Measurements from ENCODE around the gene NIT1. TPM values are rescaled to one million over a fixed set of nuclear protein-coding genes. Genes with fewer than 3 reads are reported as not detected.

The NIT1 gene
- total and polyA plus RNA-seq, 2 of the 13 experiments (the other 11 are each of a cell fraction or from before 2014, with no cell fraction given): 22.7 to 31.0 TPM

DNA sequence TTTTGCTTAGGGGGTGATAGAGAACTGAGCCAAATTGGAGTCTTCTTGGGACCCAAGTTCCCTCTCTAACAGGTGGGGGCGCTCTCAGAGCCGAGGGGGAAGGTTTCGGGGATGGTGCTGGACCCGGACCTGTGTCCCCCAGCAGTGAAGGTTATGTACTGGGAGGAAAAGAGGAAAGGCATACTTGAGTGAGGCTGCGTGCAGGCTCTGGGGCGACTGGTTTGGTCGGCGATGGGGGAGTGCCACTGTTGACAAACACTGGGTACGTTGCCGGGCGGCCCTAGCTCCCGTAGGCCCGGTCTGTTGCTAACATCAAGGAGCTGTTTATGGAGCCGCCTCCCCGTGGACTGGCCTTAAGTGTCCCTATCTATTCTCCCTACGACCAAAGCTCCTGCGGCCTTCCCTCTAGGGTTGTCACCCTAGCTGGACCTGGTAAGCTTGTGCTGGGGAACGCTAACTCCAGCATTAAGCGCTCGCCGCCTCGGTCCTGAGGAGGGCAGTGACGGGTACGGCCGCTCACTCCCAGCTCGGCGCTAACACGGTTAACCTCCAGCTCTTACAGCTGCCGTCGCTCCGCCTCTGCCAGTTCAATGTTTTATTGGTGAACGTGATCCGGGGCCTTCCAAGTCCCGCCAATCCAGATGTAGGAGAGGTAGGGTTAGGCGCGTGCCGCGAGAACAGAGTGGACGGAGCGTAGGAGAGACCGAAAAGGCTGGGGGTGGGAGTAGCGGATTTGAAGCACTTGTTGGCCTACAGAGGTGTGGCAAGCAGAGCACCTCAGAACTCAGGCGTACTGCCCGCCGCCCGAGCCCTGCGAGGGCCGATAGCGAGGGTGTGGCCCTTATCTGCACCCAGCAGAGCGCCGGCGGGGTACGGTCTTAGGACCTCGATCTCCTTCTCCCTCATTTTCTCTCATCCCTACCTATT, 48.1 kb downstream of the NIT1 start, which contains the start of gene PPOX (continued):
- TF ChIP-seq PHF21A (CRISPR knock-in tag; IDR thresholded peaks at IDR 0.05) (peak; percentile 85), ZNF530 (CRISPR knock-in tag; IDR thresholded peaks at IDR 0.05; ENCODE audit: low read depth) (no peak), KDM2A (CRISPR knock-in tag; IDR thresholded peaks at IDR 0.05; ENCODE audit: borderline replicate concordance, low read depth) (peak; percentile 92), ELF4 (CRISPR knock-in tag; IDR thresholded peaks at IDR 0.05; ENCODE audit: borderline replicate concordance) (no peak), SIN3B (IDR thresholded peaks at IDR 0.05; ENCODE audit: low read length) (no peak), HDAC1 (CRISPR knock-in tag; IDR thresholded peaks at IDR 0.05) (peak; percentile 64), SOX5 (CRISPR knock-in tag; IDR thresholded peaks at IDR 0.05; ENCODE audit: borderline replicate concordance) (no peak; the same call in 1 of the 2 replicates), ZNF235 (CRISPR knock-in tag; IDR thresholded peaks at IDR 0.05; ENCODE audit: borderline replicate concordance) (no peak), FIP1L1 (IDR thresholded peaks at IDR 0.05; ENCODE audit: borderline replicate concordance, insufficient read depth, low read depth, low read length) (no peak), RFX1 (IDR thresholded peaks at IDR 0.05) (peak; percentile 44; the same call in 1 of the 2 replicates), CBX5 (CRISPR knock-in tag; IDR thresholded peaks at IDR 0.05; ENCODE audit: borderline replicate concordance) (no peak), HES4 (CRISPR knock-in tag; IDR thresholded peaks at IDR 0.05; ENCODE audit: borderline replicate concordance) (0 out of 2 replicates have a peak, but pooled peaks have one; percentile 12)
- TF ChIP-seq, protein P1, sequence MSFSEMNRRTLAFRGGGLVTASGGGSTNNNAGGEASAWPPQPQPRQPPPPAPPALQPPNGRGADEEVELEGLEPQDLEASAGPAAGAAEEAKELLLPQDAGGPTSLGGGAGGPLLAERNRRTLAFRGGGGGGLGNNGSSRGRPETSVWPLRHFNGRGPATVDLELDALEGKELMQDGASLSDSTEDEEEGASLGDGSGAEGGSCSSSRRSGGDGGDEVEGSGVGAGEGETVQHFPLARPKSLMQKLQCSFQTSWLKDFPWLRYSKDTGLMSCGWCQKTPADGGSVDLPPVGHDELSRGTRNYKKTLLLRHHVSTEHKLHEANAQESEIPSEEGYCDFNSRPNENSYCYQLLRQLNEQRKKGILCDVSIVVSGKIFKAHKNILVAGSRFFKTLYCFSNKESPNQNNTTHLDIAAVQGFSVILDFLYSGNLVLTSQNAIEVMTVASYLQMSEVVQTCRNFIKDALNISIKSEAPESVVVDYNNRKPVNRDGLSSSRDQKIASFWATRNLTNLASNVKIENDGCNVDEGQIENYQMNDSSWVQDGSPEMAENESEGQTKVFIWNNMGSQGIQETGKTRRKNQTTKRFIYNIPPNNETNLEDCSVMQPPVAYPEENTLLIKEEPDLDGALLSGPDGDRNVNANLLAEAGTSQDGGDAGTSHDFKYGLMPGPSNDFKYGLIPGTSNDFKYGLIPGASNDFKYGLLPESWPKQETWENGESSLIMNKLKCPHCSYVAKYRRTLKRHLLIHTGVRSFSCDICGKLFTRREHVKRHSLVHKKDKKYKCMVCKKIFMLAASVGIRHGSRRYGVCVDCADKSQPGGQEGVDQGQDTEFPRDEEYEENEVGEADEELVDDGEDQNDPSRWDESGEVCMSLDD (CRISPR knock-in tag; IDR thresholded peaks at IDR 0.05; ENCODE audit: borderline replicate concordance): no peak
- TF ChIP-seq, protein P2, sequence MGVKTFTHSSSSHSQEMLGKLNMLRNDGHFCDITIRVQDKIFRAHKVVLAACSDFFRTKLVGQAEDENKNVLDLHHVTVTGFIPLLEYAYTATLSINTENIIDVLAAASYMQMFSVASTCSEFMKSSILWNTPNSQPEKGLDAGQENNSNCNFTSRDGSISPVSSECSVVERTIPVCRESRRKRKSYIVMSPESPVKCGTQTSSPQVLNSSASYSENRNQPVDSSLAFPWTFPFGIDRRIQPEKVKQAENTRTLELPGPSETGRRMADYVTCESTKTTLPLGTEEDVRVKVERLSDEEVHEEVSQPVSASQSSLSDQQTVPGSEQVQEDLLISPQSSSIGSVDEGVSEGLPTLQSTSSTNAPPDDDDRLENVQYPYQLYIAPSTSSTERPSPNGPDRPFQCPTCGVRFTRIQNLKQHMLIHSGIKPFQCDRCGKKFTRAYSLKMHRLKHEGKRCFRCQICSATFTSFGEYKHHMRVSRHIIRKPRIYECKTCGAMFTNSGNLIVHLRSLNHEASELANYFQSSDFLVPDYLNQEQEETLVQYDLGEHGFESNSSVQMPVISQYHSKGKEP (CRISPR knock-in tag; IDR thresholded peaks at IDR 0.05): no peak
- TF ChIP-seq, protein P3, sequence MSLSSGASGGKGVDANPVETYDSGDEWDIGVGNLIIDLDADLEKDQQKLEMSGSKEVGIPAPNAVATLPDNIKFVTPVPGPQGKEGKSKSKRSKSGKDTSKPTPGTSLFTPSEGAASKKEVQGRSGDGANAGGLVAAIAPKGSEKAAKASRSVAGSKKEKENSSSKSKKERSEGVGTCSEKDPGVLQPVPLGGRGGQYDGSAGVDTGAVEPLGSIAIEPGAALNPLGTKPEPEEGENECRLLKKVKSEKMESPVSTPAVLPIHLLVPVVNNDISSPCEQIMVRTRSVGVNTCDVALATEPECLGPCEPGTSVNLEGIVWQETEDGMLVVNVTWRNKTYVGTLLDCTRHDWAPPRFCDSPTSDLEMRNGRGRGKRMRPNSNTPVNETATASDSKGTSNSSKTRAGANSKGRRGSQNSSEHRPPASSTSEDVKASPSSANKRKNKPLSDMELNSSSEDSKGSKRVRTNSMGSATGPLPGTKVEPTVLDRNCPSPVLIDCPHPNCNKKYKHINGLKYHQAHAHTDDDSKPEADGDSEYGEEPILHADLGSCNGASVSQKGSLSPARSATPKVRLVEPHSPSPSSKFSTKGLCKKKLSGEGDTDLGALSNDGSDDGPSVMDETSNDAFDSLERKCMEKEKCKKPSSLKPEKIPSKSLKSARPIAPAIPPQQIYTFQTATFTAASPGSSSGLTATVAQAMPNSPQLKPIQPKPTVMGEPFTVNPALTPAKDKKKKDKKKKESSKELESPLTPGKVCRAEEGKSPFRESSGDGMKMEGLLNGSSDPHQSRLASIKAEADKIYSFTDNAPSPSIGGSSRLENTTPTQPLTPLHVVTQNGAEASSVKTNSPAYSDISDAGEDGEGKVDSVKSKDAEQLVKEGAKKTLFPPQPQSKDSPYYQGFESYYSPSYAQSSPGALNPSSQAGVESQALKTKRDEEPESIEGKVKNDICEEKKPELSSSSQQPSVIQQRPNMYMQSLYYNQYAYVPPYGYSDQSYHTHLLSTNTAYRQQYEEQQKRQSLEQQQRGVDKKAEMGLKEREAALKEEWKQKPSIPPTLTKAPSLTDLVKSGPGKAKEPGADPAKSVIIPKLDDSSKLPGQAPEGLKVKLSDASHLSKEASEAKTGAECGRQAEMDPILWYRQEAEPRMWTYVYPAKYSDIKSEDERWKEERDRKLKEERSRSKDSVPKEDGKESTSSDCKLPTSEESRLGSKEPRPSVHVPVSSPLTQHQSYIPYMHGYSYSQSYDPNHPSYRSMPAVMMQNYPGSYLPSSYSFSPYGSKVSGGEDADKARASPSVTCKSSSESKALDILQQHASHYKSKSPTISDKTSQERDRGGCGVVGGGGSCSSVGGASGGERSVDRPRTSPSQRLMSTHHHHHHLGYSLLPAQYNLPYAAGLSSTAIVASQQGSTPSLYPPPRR (CRISPR knock-in tag; IDR thresholded peaks at IDR 0.05; ENCODE audit: borderline replicate concordance): no peak
